GM12878 (cell line): ENCODE results near the gene WBP11. TPM values are rescaled to one million over a fixed set of nuclear protein-coding genes. Genes with fewer than 3 reads are reported as not detected.

Source experiments
- ATAC-seq: fragments of 200-7000 bp; cut with Tn5 transposase; 3 replicates; pipeline ENCODE4 v1.9.1; 2020; ENCODE audit warnings: mild to moderate bottlenecking, moderate library complexity
- BruUV-seq: library from RNA; stranded (reverse); fragments of 400-500 nt; replicated peaks from 2 replicates; lab custom pipeline; 2021; lab: Mats Ljungman, UMichigan
- CTCF ChIA-PET: fragments of 300-600 bp; sonication (Branson Sonifier 250); formaldehyde crosslinking; extraction: SDS; loops from one replicate; lab custom pipeline; 2021; ENCODE audit warnings: inconsistent platforms; lab: Yijun Ruan, JAX
- POLR2A ChIA-PET: fragments of 350-600 bp; formaldehyde crosslinking; extraction: SDS; loops from one replicate; lab custom pipeline; 2021; ENCODE audit warnings: inconsistent platforms; lab: Charles Lee
- RAD21 ChIA-PET: fragments of 300-600 bp; sonication (Branson Sonifier 250); formaldehyde crosslinking; loops from one replicate; lab custom pipeline; 2023; ENCODE audit warnings: antibody characterized with exemption; ENCODE audit not compliant: unreplicated experiment; lab: Charles Lee
- SMC1A ChIA-PET: fragments of 300-600 bp; sonication (Branson Sonifier 250); formaldehyde crosslinking; loops from one replicate; lab custom pipeline; 2023; ENCODE audit not compliant: unreplicated experiment, uncharacterized antibody; lab: Charles Lee
- DNase-seq: peaks from one replicate; pipeline ENCODE4 v3.0.0-alpha.2; 2011; ENCODE audit warnings: low read depth, low spot score
- FAIRE-seq: peaks from 3 replicates; lab custom pipeline; 2011; peaks lifted over from hg19 to GRCh38; lab: Jason Lieb, UNC
- H2AFZ ChIP-seq: 2 replicates; pipeline ENCODE4 v1.6.0; 2011; ENCODE audit warnings: low read depth, low read length, control low read depth; ENCODE audit not compliant: control insufficient read depth
- H3K27ac ChIP-seq: 2 replicates; pipeline ENCODE4 v1.5.1; 2011; ENCODE audit warnings: control low read depth; ENCODE audit not compliant: control insufficient read depth, insufficient read depth
- H3K27me3 ChIP-seq, 2 experiments: replicated peaks in 1 of 2; 2 replicates each; pipeline versions ENCODE4 v1.6.0 to v1.6.1; 2011; ENCODE audit warnings: low read length in 1 of 2; ENCODE audit not compliant: control insufficient read depth in 2 of 2, insufficient read depth in 2 of 2
- H3K36me3 ChIP-seq, 2 experiments: 2 replicates each; pipeline ENCODE4 v1.5.1; 2011; ENCODE audit warnings: low read length in 1 of 2; ENCODE audit not compliant: control insufficient read depth in 2 of 2, insufficient read depth in 2 of 2
- H3K4me1 ChIP-seq: 2 replicates; pipeline ENCODE4 v1.6.1; 2011; ENCODE audit warnings: mild to moderate bottlenecking, low read length, moderate library complexity, mixed read lengths; ENCODE audit not compliant: control insufficient read depth, insufficient read depth
- H3K4me2 ChIP-seq: 2 replicates; pipeline ENCODE4 v1.6.0; 2011; ENCODE audit warnings: control low read depth; ENCODE audit not compliant: control insufficient read depth, insufficient read depth
- H3K4me3 ChIP-seq: fragments of 200-600 bp; sonication (generic); 2 replicates; pipeline ENCODE4 v1.5.1; 2016
- H3K79me2 ChIP-seq: 2 replicates; pipeline ENCODE4 v1.6.0; 2011; ENCODE audit warnings: low read length; ENCODE audit not compliant: control insufficient read depth, insufficient read depth
- H3K9ac ChIP-seq: 2 replicates; pipeline ENCODE4 v1.8.0; 2011; ENCODE audit warnings: low read length, control low read depth, mixed read lengths; ENCODE audit not compliant: control insufficient read depth, insufficient read depth
- H3K9me3 ChIP-seq: replicated peaks from 3 replicates; pipeline ENCODE4 v1.5.1; 2011; ENCODE audit warnings: mild to moderate bottlenecking, low read length; ENCODE audit not compliant: control insufficient read depth, insufficient read depth
- H4K20me1 ChIP-seq: 2 replicates; pipeline ENCODE4 v1.6.0; 2011; ENCODE audit not compliant: control insufficient read depth, insufficient read depth
- BCL11A ChIP-seq: IDR thresholded peaks from 2 replicates; pipeline ENCODE4 v1.6.1; 2011; ENCODE audit warnings: low read depth, low read length
- CREM ChIP-seq: IDR thresholded peaks from 2 replicates; pipeline ENCODE4 v1.6.1; 2014; ENCODE audit warnings: antibody characterized with exemption, low read depth
- CTCF ChIP-seq, 3 experiments: IDR thresholded peaks in 2 of 3; conservative IDR thresholded peaks in 1 of 3; 2 replicates each; pipeline ENCODE4 v1.5.1; 2011; ENCODE audit warnings: low read depth in 3 of 3, low read length in 3 of 3, mild to moderate bottlenecking in 3 of 3, control low read depth in 2 of 3, moderate library complexity in 2 of 3, inconsistent platforms in 1 of 3, mixed read lengths in 1 of 3; ENCODE audit not compliant: control insufficient read depth in 2 of 3, insufficient read depth in 1 of 3; ENCODE audit errors: extremely low read depth in 1 of 3
- E2F4 ChIP-seq: IDR thresholded peaks from 2 replicates; pipeline ENCODE4 v1.6.1; 2012; ENCODE audit warnings: low read depth, low read length, improper control_type of control experiment
- EZH2 ChIP-seq: IDR thresholded peaks from 2 replicates; pipeline ENCODE4 v1.6.1; 2012; ENCODE audit warnings: low read depth, mild to moderate bottlenecking, control low read depth, inconsistent platforms, low read length, borderline replicate concordance; ENCODE audit not compliant: control insufficient read depth
- FOXM1 ChIP-seq: IDR thresholded peaks from 2 replicates; pipeline ENCODE4 v1.6.1; 2012; ENCODE audit warnings: low read depth, mild to moderate bottlenecking, inconsistent platforms, low read length, moderate library complexity
- HCFC1 ChIP-seq: fragments of 150-350 bp; IDR thresholded peaks from 2 replicates; pipeline ENCODE4 v1.6.1; 2014; ENCODE audit warnings: low read length
- HDAC2 ChIP-seq: fragments of 200-600 bp; sonication (generic); IDR thresholded peaks from 2 replicates; pipeline ENCODE4 v1.6.1; 2017
- IRF4 ChIP-seq: IDR thresholded peaks from 2 replicates; pipeline ENCODE4 v1.6.1; 2011; ENCODE audit warnings: low read depth, low read length
- NFYA ChIP-seq: IDR thresholded peaks from 2 replicates; pipeline ENCODE4 v1.6.1; 2011; ENCODE audit warnings: low read depth, mild to moderate bottlenecking, low read length, improper control_type of control experiment, borderline replicate concordance
- RCOR1 ChIP-seq: conservative IDR thresholded peaks from 2 replicates; pipeline ENCODE4 v1.6.1; 2012; ENCODE audit warnings: low read depth, low read length, improper control_type of control experiment
- RELA ChIP-seq: fragments of 450-650 bp; IDR thresholded peaks from 2 replicates; pipeline ENCODE4 v1.8.0; 2014; ENCODE audit warnings: borderline replicate concordance; ENCODE audit not compliant: partially characterized antibody
- SMC3 ChIP-seq: IDR thresholded peaks from 2 replicates; pipeline ENCODE4 v1.6.1; 2011; ENCODE audit warnings: low read length, improper control_type of control experiment, borderline replicate concordance
- TCF3 ChIP-seq: IDR thresholded peaks from 2 replicates; pipeline ENCODE4 v1.6.1; 2012; ENCODE audit warnings: low read depth, mild to moderate bottlenecking, low read length, borderline replicate concordance; ENCODE audit not compliant: insufficient read depth
- ZBTB4 ChIP-seq: fragments of 450-650 bp; formaldehyde crosslinking; IDR thresholded peaks from 2 replicates; pipeline ENCODE4 v1.4.0; 2022; ENCODE audit warnings: mild to moderate bottlenecking, moderate library complexity
- WGBS: methylation state at CpG from one replicate; pipeline ENCODE4 v1.1.6; 2016; ENCODE audit warnings: low lambda C conversion rate; ENCODE audit not compliant: insufficient replicate concordance, insufficient coverage; ENCODE audit errors: missing lambda C conversion rate; 5-methylcytosine and 5-hydroxymethylcytosine counted together
- in situ Hi-C: fragments of 300-500 bp; cut with MboI; formaldehyde crosslinking; loops from 9 replicates; pipeline ENCODE4 v1.14.3; 2018; ENCODE audit warnings: mixed read lengths
- intact Hi-C: fragments of 100-400 bp; cut with micrococcal nuclease; formaldehyde crosslinking; loops from one replicate; pipeline ENCODE4 v1.14.2; 2022; ENCODE audit not compliant: unreplicated experiment
- polyA plus RNA-seq, 11 experiments: library from polyadenylated mRNA; depleted of rRNA in 4 of 11; unstranded in 6 of 11; stranded (reverse) in 5 of 11; fragments of >200 nt; fragmentation: Nextera tagmentation in 4 of 11; fragmentation: Illumina TruSeq in 1 of 11; extraction: Ambion mirVana in 4 of 11; extraction: Trizol in 1 of 11; gene quantifications; 1 replicate in 1 of 11; 2 replicates in 10 of 11; pipeline versions ENCODE4 v1.2.1 to v1.2.3, GENCODE V29; 2011 to 2016; ENCODE audit warnings: inconsistent platforms in 2 of 11, missing spikeins in 2 of 11, low read depth in 1 of 11
- total RNA-seq, 4 experiments: library from RNA; depleted of rRNA in 3 of 4; stranded (reverse); fragments of >200 nt in 3 of 4; fragmentation: Illumina TruSeq in 1 of 4; extraction: Trizol in 1 of 4; gene quantifications; 2 replicates each; pipeline versions ENCODE4 v1.2.1 to v1.2.3, GENCODE V29; 2013 to 2021

WBP11 gene
- total and polyA plus RNA-seq, 10 of the 15 experiments (the other 5 are each of a cell fraction or from before 2014, with no cell fraction given) = 11.5 to 107 (median 29.1) TPM

GRCh38 chr12:14774074-14774905 is 29.0 kb downstream of the WBP11 start (continued):
- TF ChIP-seq ZBTB4 (CRISPR knock-in tag) = no peak
- TF ChIP-seq HDAC2 = no peak
- TF ChIP-seq E2F4 = no peak
- no peak for TF ChIP-seq TCF3

GRCh38 chr12:14773685-14774073 is 29.6 kb downstream of the WBP11 start:
- Histone ChIP-seq H3K9ac (peak overlapping the region; percentile 87), H3K79me2 (peaks cover 40% of the 10 kb centered on the region), H3K27ac (peak overlapping the region; percentile 84), H3K4me1 (peaks cover 5% of the 10 kb centered on the region), H3K36me3 (no peaks in the 10 kb centered on the region), H3K4me3 (peak overlapping the region; percentile 65), H3K27me3 (no peaks in the 10 kb centered on the region), H3K4me2 (peak overlapping the region; percentile 95), H4K20me1 (no peaks in the 10 kb centered on the region), H2AFZ (peak overlapping the region; percentile 89), H3K9me3 (no peaks in the 10 kb centered on the region)
- no TSS peak for BruUV-seq
- ChIA-PET RAD21 (interaction anchor here (1.0 to 9.5 kb wide), 4 partner anchors 29 to 536 kb away, joined by 3 to 89 read pairs (median 7); partner anchors contain the start of genes C12orf60 and WBP11), CTCF (interaction anchor here (0.8 to 2.9 kb wide), 6 partner anchors 9 to 221 kb away, joined by 3 to 18 read pairs (median 3); no protein-coding TSS in a partner anchor), SMC1A (interaction anchor here (0.7 to 3.2 kb wide), 7 partner anchors 10 to 222 kb away, joined by 3 to 9 read pairs (median 4); partner anchors contain the start of genes ARHGDIB, C12orf60 and WBP11), POLR2A (interaction anchor here (0.6 to 4.3 kb wide), 8 partner anchors 9 to 184 kb away, joined by 3 to 24 read pairs (median 4); partner anchors contain the start of genes C12orf60 and WBP11)
- ATAC-seq = peak; percentile 2; the same call in 2 of the 3 replicates
- FAIRE-seq = no peak
- DNase-seq = peak; percentile 48
- in situ Hi-C loops = loop anchor here (10.0 to 25.0 kb wide), 2 partner anchors 181 to 1864 kb away; no protein-coding TSS in a partner anchor
- intact Hi-C loops = loop anchor here (2.0 to 5.0 kb wide), 6 partner anchors 29 to 1109 kb away; partner anchors contain the start of genes ATF7IP, C12orf60, STRAP and WBP11
- 1% methylated on average over 16 of the region's 16 CpGs for WGBS
- TF ChIP-seq EZH2 (no peak), CREM (peak; percentile 9; the same call in 1 of the 2 replicates), RELA (peak; percentile 11), NFYA (no peak), RCOR1 (no peak), IRF4 (no peak), CTCF (IDR thresholded peaks at IDR 0.05 in 2 of 3, conservative IDR thresholded peaks at IDR 0.05 in 1 of 3; ENCODE audit: control insufficient read depth in 2 of 3, extremely low read depth in 1 of 3, insufficient read depth in 1 of 3, low read depth in 3 of 3, low read length in 3 of 3) (no peak), SMC3 (no peak), FOXM1 (no peak), HCFC1 (no peak), BCL11A (no peak)
